RWPE2 (cell line): ENCODE results near the gene KPNA3.
"Not testable (repeated sequence)": the region's sequence is repeated elsewhere in the genome, so short reads cannot be mapped to it uniquely, and the experiment has no call there.

Experiments used
- ATAC-seq: fragments of 200-7000 bp; cut with Tn5 transposase; 3 replicates; pipeline ENCODE4 v1.9.1; 2021; ENCODE audit warnings: low read depth
- DNase-seq: peaks from one replicate; pipeline ENCODE4 v3.0.0-alpha.2; 2020; ENCODE audit warnings: low spot score
- H3K27ac ChIP-seq: fragments of 450-650 bp; 2 replicates; pipeline ENCODE4 v1.5.1; 2017; ENCODE audit warnings: mild to moderate bottlenecking; ENCODE audit not compliant: poor library complexity, severe bottlenecking
- H3K27me3 ChIP-seq: fragments of 250-450 bp; sonication (Bioruptor Pico); 2 replicates; pipeline ENCODE4 v1.5.1; 2021; ENCODE audit warnings: mild to moderate bottlenecking, moderate library complexity; ENCODE audit not compliant: insufficient read depth, poor library complexity, severe bottlenecking
- H3K36me3 ChIP-seq: fragments of 250-450 bp; sonication (Bioruptor Pico); 2 replicates; pipeline ENCODE4 v1.5.1; 2020; ENCODE audit warnings: low read depth, mild to moderate bottlenecking, moderate library complexity
- H3K4me1 ChIP-seq: fragments of 250-450 bp; sonication (Bioruptor Pico); 2 replicates; pipeline ENCODE4 v1.5.1; 2021; ENCODE audit warnings: mild to moderate bottlenecking, moderate library complexity; ENCODE audit not compliant: insufficient read depth, poor library complexity, severe bottlenecking
- H3K4me3 ChIP-seq: fragments of 250-450 bp; sonication (Bioruptor Pico); 2 replicates; pipeline ENCODE4 v1.5.1; 2021; ENCODE audit warnings: mild to moderate bottlenecking, moderate library complexity; ENCODE audit not compliant: severe bottlenecking
- H3K9me3 ChIP-seq: fragments of 250-450 bp; sonication (Bioruptor Pico); 2 replicates; pipeline ENCODE4 v1.5.1; 2021; ENCODE audit warnings: mild to moderate bottlenecking, moderate library complexity; ENCODE audit not compliant: severe bottlenecking
- CTCF ChIP-seq: fragments of 450-650 bp; IDR thresholded peaks from one replicate; pipeline ENCODE4 v1.5.1; 2017; ENCODE audit warnings: mild to moderate bottlenecking, moderate library complexity; ENCODE audit not compliant: poor library complexity, severe bottlenecking

KPNA3 gene

GRCh38 chr13:49820591-49821215 is 28.2 kb upstream of the KPNA3 start:
- DNase-seq, result no peak
- H3K27me3 ChIP-seq, result no peaks in the 10 kb centered on the region
- no peak overlapping the region for H3K27ac ChIP-seq
- no peaks in the 10 kb centered on the region for H3K36me3 ChIP-seq
- H3K4me3 ChIP-seq, result no peak overlapping the region
- ATAC-seq, result no peak
- H3K9me3 ChIP-seq, result no peaks in the 10 kb centered on the region
- H3K4me1 ChIP-seq, result no peaks in the 10 kb centered on the region
- no peak for TF ChIP-seq CTCF

- H3K27me3 ChIP-seq, H3K27ac ChIP-seq, DNase-seq, H3K36me3 ChIP-seq, H3K4me1 ChIP-seq, ATAC-seq, H3K9me3 ChIP-seq, H3K4me3 ChIP-seq: not testable (repeated sequence)
Measured at GRCh38 chr13:49816047-49816446, 23.6 kb upstream of the KPNA3 start.

GRCh38 chr13:49814551-49815270 is 22.2 kb upstream of the KPNA3 start:
- Histone ChIP-seq H3K4me1 (peaks cover 2% of the 10 kb centered on the region), H3K4me3 (no peak overlapping the region), H3K9me3 (no peaks in the 10 kb centered on the region), H3K27ac (no peak overlapping the region), H3K27me3 (no peaks in the 10 kb centered on the region), H3K36me3 (no peaks in the 10 kb centered on the region)
- DNase-seq (no peak), ATAC-seq (no peak)
- no peak for TF ChIP-seq CTCF

- H3K4me1 ChIP-seq, result peaks cover 2% of the 10 kb centered on the region
- no peaks in the 10 kb centered on the region for H3K9me3 ChIP-seq
- DNase-seq (no peak), ATAC-seq (no peak)
- H3K36me3 ChIP-seq, result no peaks in the 10 kb centered on the region
- no peak overlapping the region for H3K4me3 ChIP-seq
- TF ChIP-seq CTCF, result no peak
- H3K27me3 ChIP-seq, result no peaks in the 10 kb centered on the region
- no peak overlapping the region for H3K27ac ChIP-seq
Measured at GRCh38 chr13:49812812-49813211, 20.3 kb upstream of the KPNA3 start.

- Histone ChIP-seq H3K27ac (no peak overlapping the region), H3K9me3 (no peaks in the 10 kb centered on the region), H3K4me3 (no peak overlapping the region), H3K27me3 (no peaks in the 10 kb centered on the region), H3K36me3 (no peaks in the 10 kb centered on the region), H3K4me1 (peaks cover 2% of the 10 kb centered on the region)
- TF ChIP-seq CTCF, result no peak
- DNase-seq (no peak), ATAC-seq (no peak)
Measured at GRCh38 chr13:49811527-49811908, 19.0 kb upstream of the KPNA3 start.
